ENCODE data around the gene SELP.

DNA sequence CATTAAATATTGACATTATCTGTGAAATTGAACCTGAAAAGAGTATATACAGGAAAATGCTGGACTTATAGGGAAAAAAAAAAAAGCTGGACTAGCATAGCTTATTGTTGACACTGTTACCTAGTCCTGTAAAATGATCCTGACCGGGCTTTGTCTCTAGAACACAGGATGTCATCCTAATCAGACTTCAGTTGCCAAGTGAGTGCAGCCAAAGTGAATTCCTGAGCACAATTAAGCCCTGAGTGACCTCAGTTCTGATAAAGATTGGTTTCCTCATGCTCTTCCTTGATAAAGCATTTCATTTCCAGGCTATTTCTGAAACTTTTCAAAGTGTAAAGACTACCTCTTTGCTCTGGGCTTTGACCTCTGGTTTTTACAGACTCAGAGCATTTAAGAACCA, 19.8 kb downstream of the SELP start:
- no peak for TF ChIP-seq NFIC (IDR thresholded peaks at IDR 0.05)
- no peak for TF ChIP-seq EP300 (IDR thresholded peaks at IDR 0.05; ENCODE audit: borderline replicate concordance)
- TF ChIP-seq TCF12 (IDR thresholded peaks at IDR 0.05; ENCODE audit: low read depth), result no peak
- TF ChIP-seq, protein P1, sequence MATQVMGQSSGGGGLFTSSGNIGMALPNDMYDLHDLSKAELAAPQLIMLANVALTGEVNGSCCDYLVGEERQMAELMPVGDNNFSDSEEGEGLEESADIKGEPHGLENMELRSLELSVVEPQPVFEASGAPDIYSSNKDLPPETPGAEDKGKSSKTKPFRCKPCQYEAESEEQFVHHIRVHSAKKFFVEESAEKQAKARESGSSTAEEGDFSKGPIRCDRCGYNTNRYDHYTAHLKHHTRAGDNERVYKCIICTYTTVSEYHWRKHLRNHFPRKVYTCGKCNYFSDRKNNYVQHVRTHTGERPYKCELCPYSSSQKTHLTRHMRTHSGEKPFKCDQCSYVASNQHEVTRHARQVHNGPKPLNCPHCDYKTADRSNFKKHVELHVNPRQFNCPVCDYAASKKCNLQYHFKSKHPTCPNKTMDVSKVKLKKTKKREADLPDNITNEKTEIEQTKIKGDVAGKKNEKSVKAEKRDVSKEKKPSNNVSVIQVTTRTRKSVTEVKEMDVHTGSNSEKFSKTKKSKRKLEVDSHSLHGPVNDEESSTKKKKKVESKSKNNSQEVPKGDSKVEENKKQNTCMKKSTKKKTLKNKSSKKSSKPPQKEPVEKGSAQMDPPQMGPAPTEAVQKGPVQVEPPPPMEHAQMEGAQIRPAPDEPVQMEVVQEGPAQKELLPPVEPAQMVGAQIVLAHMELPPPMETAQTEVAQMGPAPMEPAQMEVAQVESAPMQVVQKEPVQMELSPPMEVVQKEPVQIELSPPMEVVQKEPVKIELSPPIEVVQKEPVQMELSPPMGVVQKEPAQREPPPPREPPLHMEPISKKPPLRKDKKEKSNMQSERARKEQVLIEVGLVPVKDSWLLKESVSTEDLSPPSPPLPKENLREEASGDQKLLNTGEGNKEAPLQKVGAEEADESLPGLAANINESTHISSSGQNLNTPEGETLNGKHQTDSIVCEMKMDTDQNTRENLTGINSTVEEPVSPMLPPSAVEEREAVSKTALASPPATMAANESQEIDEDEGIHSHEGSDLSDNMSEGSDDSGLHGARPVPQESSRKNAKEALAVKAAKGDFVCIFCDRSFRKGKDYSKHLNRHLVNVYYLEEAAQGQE (IDR thresholded peaks at IDR 0.05; ENCODE audit: low read depth), result no peak
- TF ChIP-seq TAF1 (IDR thresholded peaks at IDR 0.05; ENCODE audit: low read depth), result no peak
- TF ChIP-seq, protein P2, sequence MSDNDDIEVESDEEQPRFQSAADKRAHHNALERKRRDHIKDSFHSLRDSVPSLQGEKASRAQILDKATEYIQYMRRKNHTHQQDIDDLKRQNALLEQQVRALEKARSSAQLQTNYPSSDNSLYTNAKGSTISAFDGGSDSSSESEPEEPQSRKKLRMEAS (IDR thresholded peaks at IDR 0.05), result no peak
- TF ChIP-seq RAD21 (IDR thresholded peaks at IDR 0.05; ENCODE audit: low read depth), result no peak
- TF ChIP-seq EGR1 (IDR thresholded peaks at IDR 0.05), result no peak
- TF ChIP-seq YY1 (IDR thresholded peaks at IDR 0.05; ENCODE audit: low read depth), result no peak
- no peak for TF ChIP-seq TEAD4 (IDR thresholded peaks at IDR 0.05)

Measured in Ishikawa (cell line).